Left lung (tissue), 10 donors: ENCODE data around the gene DNAJC4. TPM values are rescaled to one million over a fixed set of nuclear protein-coding genes. Genes with fewer than 3 reads are reported as not detected.

Experiments used
- ATAC-seq: fragments of 200-7000 bp; cut with Tn5 transposase; one replicate; pipeline ENCODE4 v1.9.1; 2020; ENCODE audit warnings: moderate library complexity
- DNase-seq, 4 donors: peaks; one replicate each; pipeline ENCODE4 v3.0.0-alpha.2; 2013 to 2020
- H3K27ac ChIP-seq, 2 donors: fragments of 200-600 bp; sonication (generic) in 1 of 2; one replicate each; pipeline versions ENCODE4 v1.5.0 to v1.8.0; 2020 to 2021
- H3K27me3 ChIP-seq, 2 donors: fragments of 200-600 bp; sonication (generic) in 1 of 2; one replicate each; pipeline versions ENCODE4 v1.5.0 to v1.8.0; 2020 to 2021
- H3K36me3 ChIP-seq, 2 donors: fragments of 200-600 bp; sonication (generic) in 1 of 2; one replicate each; pipeline versions ENCODE4 v1.5.0 to v1.8.0; 2020 to 2021
- H3K4me1 ChIP-seq, 2 donors: fragments of 200-600 bp; one replicate each; pipeline ENCODE4 v1.8.0; 2021
- H3K4me3 ChIP-seq, 2 donors: fragments of 200-600 bp; sonication (generic) in 1 of 2; one replicate each; pipeline versions ENCODE4 v1.5.0 to v1.8.0; 2020 to 2021; ENCODE audit warnings: mild to moderate bottlenecking in 1 of 2
- H3K9me3 ChIP-seq, 2 donors: fragments of 200-600 bp; sonication (generic) in 1 of 2; one replicate each; pipeline versions ENCODE4 v1.5.0 to v1.8.0; 2020 to 2021
- intact Hi-C, 2 donors: fragments of 100-400 bp; cut with DNase I; formaldehyde crosslinking; loops; one replicate each; pipeline versions ENCODE4 v1.11.2 to v1.14.2; 2022
- polyA plus RNA-seq, 6 donors: library from polyadenylated mRNA; unstranded; fragments of 120-200 nt; gene quantifications; one replicate each; pipeline ENCODE4 v1.2.1, GENCODE V29; 2013; ENCODE audit not compliant: insufficient read length in 6 of 6
- total RNA-seq, 2 donors: library from RNA; stranded (reverse); fragmentation: NEBNext Ultra II Directional; extraction: Animal tissue kit (Norgen Biotek cat#: 25700); gene quantifications; one replicate each; pipeline ENCODE4 v1.2.1, GENCODE V29; 2021
- TF ChIP-seq, protein P1 (sequence below), 2 donors: fragments of 200-600 bp; sonication (generic) in 1 of 2; IDR thresholded peaks; one replicate each; pipeline versions ENCODE4 v1.5.0 to v1.8.0; 2021; ENCODE audit warnings: antibody characterized with exemption in 2 of 2
- donor health status: DM: no; HTN: yes; CAD: no.
- donor health status: DM: no; HTN: no; CAD: no.

The DNAJC4 gene
- total and polyA plus RNA-seq, 8 donors, result 26.0 to 83.9 (median 68.7) TPM

DNA sequence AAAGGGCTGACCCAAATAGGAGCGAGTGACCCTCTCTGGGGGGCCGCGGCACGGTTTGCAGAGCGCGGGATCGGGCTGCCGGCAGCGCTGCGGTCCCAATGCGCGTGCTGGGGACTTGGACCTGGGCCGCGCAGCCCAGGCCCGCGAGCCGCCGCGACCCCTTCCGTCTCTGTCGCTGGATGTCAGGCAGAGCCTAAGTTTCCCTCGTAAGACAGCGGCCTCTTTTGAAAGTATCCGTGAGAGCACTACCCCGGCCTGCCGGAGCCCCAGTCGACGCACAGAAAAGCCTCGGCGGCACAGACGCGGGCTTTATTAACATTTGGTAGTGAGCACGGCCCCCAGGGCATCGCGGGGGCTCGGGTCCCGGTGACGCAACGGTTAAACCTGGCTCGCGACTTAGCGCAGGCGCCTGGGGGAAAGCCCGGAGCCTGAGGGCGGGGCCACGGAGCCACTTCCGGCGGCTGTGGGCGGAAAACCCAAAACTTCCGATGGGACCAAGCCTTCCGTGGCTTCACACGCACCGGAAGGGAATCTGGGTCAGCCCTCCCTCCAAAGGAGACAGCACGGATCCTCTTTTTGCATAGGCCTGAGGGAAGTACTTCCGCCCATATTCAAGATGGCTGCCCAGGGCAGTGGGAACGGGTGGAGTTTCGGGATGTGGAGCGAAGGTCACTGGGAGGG, 39.3 kb downstream of the DNAJC4 start:
- Histone ChIP-seq H3K4me3 (peak overlapping the region; percentile 71 to 81), H3K36me3 (peaks cover 0 to 27% of the 10 kb centered on the region in 2 donors), H3K4me1 (peaks cover 13 to 44% of the 10 kb centered on the region in 2 donors), H3K9me3 (no peaks in the 10 kb centered on the region), H3K27ac (peak overlapping the region; percentile 97 to 100), H3K27me3 (no peaks in the 10 kb centered on the region)
- ATAC-seq (peak; percentile 84), DNase-seq (peak; percentile 98 to 100 (median 98))
- intact Hi-C loops, result no loop called here
- TF ChIP-seq, protein P1, sequence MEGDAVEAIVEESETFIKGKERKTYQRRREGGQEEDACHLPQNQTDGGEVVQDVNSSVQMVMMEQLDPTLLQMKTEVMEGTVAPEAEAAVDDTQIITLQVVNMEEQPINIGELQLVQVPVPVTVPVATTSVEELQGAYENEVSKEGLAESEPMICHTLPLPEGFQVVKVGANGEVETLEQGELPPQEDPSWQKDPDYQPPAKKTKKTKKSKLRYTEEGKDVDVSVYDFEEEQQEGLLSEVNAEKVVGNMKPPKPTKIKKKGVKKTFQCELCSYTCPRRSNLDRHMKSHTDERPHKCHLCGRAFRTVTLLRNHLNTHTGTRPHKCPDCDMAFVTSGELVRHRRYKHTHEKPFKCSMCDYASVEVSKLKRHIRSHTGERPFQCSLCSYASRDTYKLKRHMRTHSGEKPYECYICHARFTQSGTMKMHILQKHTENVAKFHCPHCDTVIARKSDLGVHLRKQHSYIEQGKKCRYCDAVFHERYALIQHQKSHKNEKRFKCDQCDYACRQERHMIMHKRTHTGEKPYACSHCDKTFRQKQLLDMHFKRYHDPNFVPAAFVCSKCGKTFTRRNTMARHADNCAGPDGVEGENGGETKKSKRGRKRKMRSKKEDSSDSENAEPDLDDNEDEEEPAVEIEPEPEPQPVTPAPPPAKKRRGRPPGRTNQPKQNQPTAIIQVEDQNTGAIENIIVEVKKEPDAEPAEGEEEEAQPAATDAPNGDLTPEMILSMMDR (IDR thresholded peaks at IDR 0.05), result no peak

DNA sequence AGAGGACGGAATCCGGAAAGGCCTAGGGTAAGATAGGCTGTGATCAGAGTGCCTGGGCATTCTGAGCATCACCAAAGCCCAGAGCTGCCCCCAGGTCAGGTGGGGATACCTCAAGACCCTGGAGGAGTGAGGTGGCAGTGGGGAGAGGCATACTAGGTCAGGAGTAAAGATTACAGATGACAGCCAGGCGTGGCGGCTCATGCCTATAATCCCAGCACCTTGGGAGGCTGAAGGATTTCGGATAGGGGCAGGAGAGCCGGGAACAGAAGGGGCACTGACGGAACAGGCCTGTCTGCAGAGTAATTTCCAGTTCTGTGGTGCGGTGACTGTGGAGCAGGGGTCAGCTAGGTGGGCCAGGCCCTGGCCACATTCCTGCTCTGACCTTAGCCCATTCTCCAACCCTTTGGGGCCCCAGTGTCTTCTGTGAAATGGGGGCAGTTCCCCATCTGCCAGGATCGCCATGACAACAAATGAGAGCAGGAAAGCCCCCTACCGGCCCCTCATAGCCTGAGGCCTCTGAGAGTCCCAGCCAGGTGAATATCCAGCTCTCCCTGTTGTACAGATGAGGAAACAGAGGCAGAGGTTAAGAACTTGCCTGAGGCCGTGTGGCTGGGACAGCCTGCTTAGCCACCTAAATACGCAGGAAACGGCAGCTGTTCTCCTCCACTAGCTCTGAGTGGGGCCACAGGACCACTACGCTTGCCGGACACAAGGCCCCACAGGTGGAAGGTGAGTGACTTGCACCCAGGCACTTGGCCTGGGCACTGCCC, 44.9 kb downstream of the DNAJC4 start:
- H3K27ac ChIP-seq, result no peak overlapping the region
- TF ChIP-seq, protein P1 (IDR thresholded peaks at IDR 0.05), result no peak
- intact Hi-C loops, result no loop called here

DNA sequence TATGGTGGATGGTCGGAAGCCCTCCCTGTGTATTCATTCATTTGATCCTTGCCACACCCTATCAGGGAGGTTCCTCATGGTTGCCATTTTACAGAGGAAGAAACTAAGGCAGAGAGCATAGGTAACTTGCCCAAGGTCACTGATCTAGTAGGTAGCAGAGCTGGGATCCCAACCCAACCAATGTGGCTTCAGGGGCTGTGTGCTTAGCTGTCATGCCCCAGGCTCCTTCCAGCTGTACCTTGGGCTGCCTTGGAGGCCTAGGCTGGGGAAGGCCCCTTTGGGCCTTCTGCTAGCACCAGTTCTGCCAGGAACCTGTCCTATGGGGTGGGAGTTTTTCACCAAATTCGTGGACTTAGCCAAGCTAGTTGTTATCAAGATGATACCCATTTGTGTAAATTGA, 45.5 kb downstream of the DNAJC4 start:
- DNase-seq, result no peak
- Histone ChIP-seq H3K9me3 (no peaks in the 10 kb centered on the region), H3K4me3 (no peak overlapping the region), H3K36me3 (peaks cover 0 to 42% of the 10 kb centered on the region in 2 donors), H3K27ac (no peak overlapping the region), H3K4me1 (peaks cover 5 to 19% of the 10 kb centered on the region in 2 donors), H3K27me3 (no peaks in the 10 kb centered on the region)
- TF ChIP-seq, protein P1 (IDR thresholded peaks at IDR 0.05), result no peak
- no peak for ATAC-seq
- intact Hi-C loops, result no loop called here

More for the DNA sequence above, 44.9 kb downstream of the DNAJC4 start:
- no peaks in the 10 kb centered on the region for H3K27me3 ChIP-seq
- peaks cover 0 to 42% of the 10 kb centered on the region in 2 donors for H3K36me3 ChIP-seq
- H3K4me3 ChIP-seq, result no peak overlapping the region
- no peak for ATAC-seq
- no peaks in the 10 kb centered on the region for H3K9me3 ChIP-seq
- no peak for DNase-seq
- peaks cover 5 to 19% of the 10 kb centered on the region in 2 donors for H3K4me1 ChIP-seq

DNA sequence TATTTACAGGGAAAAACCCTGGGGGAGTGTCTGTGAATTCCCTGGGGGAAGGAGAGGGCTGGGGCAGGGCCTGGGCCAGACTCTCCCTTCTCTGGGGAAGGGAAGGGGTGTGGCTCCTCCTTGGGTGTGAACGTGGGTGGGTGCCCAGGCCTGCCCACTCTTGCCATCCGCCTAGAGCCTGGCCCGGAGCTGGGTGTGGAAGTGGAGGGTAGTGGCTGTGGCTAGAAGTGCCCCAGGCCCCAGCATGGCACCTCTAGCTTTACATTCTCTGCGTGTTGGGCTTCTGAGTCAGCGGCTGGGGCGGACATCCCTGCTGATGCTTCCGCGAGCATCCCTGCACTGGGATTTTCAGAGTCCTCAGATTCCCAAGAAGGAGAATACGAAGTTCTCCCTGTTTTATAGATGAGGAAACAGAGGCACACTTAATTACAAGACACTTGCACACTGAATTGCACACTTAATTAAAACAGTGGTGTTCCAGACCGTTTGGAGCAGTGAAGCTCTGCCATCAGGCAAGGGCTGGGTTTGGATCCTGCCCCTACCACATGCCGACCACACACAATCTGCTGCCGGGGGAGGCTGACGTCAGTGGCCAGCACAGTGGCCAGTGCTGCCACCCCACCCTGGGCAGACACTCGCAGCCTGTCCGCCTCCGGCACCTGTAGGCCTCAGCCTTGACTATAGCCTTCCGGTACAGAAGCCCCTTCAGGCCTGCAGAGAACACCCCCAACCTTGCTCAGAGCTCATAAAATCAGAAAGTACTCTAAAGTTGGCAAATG, 46.5 kb downstream of the DNAJC4 start:
- ATAC-seq, result peak; percentile 50

More for the DNA sequence above, 46.5 kb downstream of the DNAJC4 start:
- H3K27me3 ChIP-seq, result no peaks in the 10 kb centered on the region
- no peaks in the 10 kb centered on the region for H3K9me3 ChIP-seq
- intact Hi-C loops, result no loop called here
- H3K27ac ChIP-seq, result no peak overlapping the region
- peaks cover 0 to 48% of the 10 kb centered on the region in 2 donors for H3K36me3 ChIP-seq
- H3K4me1 ChIP-seq, result peaks cover 3 to 14% of the 10 kb centered on the region in 2 donors
- no peak overlapping the region for H3K4me3 ChIP-seq
- no peak for DNase-seq
- TF ChIP-seq, protein P1 (IDR thresholded peaks at IDR 0.05), result no peak
